CD4-positive, alpha-beta T cell treated with Interferon gamma for 1 hour (primary cell): ENCODE data around the gene EXTL1.
A peak's percentile ranks its signal among the peaks of the same experiment; 100 is the strongest.

Experiments
- DNase-seq: peaks from one replicate; pipeline ENCODE4 v3.0.0-alpha.2; 2020

EXTL1 gene

DNA sequence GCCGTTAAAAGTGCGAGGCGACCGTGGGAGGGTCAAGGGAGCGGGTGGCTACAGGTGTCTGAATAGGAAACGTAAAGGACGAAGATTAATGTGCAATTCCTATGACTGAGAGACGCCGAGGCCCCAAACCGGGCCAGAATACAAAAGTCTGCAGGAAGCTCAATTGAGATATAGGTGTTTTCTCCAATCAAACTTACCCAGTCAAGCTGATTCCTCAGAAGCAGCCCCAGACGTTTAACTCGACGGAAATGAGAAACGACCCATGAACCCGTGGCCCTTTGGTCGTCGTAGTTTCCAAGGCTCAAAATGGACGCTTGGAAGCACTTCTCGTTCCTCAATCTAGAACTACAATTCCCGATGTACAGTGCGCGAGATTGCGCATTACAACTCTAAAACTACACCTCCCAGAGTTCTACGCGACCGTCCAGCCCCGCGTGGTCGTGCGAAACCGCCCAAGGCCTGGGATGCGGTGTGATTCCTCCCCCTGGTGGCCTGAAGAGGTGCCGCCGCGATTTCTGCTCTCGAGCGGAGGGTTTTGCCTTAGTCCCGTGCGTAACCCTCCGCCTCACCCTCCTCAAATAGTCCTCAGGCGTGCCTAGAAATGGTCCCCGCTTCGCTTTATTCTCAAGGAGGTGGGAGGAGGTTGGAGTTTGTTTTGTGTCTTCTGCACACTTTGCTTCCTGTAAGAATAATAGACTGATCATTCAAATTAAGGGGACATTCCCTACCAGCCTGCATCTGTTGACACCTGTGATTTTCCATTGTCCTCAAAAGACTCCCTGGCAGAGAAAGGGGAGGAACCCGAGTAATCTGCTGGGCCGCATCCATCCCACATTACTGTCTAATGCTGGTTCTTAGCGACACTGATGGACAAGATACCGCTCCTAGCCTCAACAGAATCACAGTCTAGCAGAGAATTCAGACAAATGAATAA, 23.5 kb upstream of the EXTL1 start, which contains the start of gene PAFAH2:
TSS of gene PAFAH2 (minus strand) at position 236 of the 934 bp plus-strand sequence. CDS start 7,247 bp downstream, outside the sequence.
- peak; percentile 97 for DNase-seq

DNA sequence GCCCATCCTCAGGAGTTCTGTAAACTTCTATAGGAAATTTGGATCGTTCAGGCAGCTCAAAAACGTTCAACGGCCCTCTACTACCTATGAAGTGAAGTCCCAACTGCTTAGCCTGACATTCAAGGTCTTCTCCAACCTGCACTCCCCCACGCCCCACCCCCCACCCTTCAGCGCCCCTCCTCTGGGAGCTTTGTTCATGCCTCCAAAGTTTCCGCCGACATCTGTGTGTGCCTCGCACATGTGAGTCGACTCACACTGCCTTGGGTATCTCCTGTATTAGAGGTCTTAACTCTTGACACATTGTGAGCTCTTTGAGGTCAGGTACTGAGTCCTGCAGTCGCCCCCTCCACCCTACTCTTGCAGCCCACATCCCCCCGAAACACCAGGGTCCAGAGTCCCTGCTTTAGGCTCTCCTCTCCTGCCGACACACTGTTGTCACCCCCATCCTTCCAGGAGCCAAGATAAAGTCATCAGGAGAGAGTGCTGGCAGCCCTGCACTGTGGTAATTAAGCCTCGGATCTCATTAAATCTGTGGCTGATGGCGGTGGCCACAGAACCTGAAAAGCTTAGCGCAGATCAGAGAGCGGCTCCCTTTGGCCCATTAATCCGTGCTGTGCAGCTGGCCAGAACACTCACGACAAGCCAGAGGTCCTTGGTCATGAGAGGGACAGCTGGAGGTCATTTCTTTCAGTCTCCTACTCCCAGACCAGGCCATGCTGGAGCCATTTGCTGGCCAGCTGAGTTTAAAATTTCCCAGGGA, 22.4 kb upstream of the EXTL1 start:
- DNase-seq, result no peak

DNA sequence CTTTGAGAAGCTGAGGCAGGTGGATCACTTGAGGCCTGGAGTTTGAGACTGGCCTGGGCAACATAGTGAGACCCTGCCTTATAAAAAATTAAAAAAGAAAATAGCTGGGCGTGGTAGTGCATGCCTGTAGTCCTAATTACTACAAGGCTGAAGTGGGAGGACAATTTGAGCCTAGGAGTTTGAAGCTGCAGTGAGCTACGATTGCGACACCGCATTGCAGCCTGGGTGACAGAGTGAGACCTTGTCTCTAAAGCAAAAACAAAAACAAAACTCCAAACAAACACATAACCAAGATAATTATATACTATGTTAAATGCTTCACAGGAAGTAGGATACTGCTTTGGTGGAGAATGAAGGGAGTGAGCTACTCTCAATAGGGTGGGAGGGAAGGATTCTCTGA, 18.3 kb upstream of the EXTL1 start:
- DNase-seq, result no peak

DNA sequence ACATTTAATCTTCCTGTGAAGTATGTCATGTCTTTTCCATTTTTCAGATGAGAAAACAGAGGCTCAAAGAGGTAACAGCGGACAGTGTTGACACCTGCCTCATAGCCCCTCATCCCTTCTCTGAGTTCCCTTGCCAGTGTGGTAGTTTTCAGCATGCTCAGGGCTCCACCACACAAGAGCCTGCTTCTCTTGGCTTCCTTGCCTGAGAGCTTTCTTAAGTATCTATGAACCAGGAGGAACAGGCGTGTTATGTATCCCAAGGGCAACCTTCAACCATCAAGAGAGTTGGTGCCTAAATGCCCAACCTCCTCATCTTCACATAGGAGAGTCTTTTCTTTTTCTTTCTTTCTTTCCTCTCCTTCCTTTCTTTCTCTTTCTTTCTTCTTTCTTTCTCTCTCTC, 17.8 kb upstream of the EXTL1 start:
- DNase-seq, result no peak

DNA sequence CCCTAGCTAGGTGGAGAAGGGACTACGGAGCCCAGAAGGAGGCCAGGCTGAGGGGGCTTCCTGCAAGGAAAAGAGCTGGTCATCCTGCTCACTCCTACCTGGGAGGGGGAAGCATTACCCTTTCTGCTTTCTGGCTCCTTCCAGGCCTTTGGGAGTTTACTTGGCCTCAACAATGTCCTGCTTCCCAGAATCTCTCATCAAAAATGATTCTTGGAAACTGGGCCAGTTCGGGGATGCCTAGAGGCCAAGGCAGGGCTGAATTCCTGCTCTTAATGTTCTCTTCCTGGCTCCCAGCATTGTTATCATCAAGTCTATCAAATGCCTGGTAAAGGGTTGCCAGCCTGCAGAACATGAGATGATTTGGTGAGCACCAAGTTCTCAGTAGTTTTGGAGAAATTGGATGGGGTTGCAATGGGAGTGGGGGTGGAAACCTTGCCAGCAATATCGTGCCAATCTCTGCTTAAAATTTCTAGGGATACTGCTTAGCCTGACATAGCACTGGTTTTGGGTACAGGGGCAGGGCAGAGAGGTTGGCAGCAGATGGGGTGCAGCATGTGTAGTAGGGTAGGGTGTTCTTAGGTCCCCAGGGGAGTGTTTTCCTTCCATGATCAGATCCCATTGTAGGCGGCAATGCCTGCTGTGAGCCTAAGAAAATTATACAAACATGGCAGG, 16.0 kb upstream of the EXTL1 start:
- no peak for DNase-seq

DNA sequence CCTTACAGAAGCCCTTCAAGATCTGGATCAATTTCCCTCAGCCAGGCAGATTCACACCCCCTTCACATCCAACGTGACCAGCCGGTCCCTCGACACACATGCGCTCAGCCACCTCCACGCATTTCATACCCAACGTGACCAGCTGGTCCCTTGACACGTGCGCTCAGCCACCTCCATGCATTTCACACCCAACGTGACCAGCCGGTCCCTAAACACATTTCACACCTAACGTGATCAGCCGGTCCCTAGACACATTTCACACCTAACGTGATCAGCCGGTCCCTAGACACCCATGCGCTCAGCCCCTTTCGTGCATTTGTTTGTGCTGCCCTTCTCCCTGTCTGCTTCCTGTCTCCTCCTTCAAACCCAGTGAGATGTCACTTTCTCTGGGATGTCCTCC, 14.9 kb upstream of the EXTL1 start:
- no peak for DNase-seq

DNA sequence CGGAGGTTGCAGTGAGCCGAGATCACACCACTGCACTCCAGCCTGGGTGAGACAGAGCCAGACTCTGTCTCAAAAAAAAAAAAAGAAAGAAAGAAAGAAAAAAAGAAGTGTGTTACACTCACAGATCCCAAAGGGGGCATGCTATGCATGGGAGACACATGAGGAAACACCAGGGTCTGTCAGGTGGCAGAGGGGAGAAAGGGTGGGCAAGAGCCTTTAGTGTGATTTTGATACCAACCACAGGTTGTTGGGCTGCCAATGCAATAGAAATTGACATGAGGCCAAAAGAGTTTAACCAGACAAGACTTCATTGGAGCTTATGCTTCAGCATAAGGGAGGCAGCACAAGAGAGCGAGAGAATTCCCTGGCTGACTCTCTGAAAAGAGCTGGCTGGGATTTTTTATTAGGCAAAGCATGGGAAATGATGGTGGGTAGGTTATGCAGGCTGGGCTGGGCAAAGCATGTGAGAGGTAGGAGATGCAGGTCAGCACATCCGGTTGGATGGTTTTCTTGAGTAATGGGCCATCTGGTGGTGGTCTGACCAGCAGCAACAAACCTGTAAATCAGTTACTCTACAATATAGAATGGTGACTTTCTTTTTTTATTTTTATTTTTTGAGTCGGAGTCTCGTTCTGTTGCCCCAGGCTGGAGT, 11.7 kb upstream of the EXTL1 start:
- no peak for DNase-seq

DNA sequence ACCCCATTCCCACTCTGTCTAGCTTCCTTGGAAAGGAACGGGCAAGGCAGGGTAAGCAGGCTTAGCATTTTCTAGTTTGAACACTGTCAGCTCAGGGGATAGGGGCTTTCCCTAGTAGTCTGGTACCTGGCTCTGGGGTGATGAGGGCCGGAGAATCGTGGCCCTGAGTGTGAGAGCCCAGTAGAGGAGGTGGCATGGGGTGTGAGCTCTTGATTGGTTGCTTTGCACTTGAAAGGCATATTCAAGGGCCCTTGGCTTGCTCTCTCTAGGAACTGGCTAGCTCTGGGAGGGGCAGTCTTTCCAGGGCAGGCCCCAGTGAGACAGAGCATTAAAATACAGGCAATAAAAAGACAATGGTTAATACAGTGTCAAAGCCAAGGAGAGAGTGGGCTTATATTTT, 10.8 kb upstream of the EXTL1 start:
- no peak for DNase-seq

DNA sequence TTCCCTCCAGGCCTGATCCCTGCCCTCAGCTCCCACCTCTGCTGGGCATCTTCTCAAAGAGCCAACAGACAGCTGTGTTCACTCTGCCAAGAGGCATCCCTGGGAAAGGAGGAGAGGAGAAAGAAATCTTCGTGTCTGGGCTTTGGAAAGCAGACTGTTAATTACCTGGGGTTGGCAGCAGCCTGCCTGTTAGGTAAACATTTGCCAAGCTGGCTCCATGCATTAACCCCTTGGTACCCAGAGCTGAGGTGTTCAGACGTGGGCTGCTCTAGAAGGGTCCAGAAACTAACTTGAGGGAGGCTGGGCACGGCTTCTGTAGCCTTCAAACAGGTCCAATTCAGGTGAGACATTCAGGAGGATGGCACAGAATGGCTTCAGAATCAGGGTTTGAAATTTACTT, 8.7 kb upstream of the EXTL1 start:
- no peak for DNase-seq

DNA sequence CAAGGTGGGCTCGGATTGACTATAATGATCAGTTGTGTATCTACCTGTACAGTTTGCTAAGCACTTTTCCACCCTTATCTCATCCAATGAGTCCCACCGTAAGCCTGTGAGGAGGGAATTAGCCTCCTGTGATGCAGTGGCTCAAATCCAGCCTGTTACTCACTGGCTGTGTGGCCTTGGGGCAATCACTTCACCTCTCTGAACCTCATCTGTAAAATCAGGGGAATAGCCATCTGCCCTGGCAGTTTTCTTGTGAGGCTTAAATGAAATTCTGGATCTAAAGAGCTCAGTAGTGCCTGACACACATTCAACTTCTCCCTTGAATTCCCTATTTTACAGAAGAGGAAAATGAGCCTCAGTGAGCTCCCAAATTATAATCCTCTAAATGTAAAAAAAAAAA, 7.4 kb upstream of the EXTL1 start:
- no peak for DNase-seq

DNA sequence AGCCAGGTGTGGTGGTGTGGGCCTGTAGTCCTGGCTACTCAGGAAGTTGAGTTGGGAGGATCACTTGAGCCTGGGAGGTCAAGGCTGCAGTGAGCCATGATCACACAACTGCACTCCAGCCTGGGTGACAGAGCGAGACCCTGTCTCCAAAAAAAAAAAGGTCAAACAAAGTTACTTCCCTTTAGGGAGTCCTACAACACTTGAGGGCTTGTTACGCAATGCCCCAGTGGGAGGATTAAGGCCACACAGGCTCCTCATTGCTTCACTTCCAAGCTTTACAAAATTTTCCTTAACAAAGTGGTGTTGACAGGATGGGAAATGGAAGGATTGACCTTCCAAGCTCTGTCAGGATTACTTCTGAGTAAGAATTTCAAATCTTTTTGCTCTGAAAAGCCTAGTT, 6.2 kb upstream of the EXTL1 start:
- no peak for DNase-seq

DNA sequence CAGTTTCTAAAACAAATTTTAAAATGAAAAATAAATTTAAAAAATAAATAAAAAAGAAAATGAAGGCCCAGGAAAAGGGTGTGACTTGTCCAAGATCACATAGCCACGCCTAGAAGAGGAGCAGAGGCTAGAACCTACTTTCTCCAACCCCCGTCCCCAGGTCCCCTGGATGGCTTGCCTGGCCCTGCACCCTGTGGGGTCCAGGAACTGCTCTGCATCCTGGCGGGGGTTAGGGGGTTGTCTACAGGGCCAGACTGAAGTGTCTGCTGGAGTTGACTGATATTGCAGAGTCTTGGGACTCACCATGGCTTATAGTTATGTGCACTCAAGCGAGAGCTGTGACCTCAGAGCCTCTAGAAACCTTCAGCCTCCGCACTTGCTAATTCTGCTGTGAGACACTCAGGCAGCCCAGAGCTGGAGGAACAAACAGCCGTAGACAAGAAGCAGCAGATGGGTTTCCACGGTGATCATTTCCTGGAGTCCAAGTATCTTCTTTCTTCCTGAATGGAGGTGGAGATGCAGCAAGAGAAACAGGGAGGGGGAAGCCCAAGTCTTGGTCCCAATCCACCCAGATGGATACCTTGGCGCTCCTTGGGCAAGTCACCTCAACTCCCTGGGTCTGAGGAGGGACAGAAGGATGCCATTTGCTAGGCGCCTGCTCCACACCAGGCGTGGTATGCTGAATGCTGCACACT, 5.2 kb upstream of the EXTL1 start:
- DNase-seq, result no peak

DNA sequence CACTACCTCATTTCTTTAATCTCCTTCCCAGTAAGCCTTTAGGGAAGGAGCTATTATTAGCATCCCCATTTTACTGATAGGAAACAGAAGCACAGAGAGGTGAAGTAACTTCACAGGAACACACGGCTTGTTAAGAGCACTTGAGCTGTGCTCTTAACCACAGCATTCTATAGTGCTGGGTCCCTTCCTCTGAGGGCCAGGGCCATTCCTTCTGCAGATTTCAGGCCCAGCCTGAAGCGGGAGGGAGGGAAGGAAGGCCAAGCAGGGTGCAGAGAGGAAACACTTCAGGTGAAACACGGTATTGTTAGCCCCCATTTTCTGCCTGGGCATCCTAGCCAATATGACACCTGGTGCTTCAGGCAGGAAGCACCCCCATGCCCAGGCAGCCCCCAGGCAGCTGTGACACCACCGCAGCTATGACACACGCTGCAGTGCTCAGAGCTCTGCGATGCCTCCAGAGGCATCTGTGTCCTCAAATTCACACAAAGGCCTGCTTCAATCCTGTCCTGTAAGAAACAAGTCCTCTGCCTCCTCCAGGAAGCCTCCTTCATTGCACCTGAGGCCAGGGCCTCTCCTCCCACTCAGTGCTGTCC, 4.5 kb upstream of the EXTL1 start:
- DNase-seq, result no peak

DNA sequence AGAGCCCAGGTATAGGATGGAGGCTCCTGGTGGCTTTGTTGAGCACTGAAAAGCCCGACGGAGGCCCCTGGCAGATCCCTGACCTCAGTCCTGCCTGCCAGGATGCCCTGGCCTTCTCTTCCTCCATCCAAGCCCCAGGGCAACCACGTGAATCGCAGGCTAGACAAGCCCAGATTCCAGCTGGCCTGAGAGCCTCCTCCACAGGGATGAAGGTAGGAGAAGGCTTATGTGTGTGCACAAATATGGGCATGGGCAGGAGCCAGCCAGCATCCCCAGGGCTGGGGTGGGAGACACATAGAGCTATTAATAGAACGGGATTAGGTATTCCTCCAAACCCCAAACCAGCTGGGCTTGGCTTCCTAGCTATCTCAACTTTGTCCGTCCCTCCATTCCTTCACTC, 4.0 kb upstream of the EXTL1 start:
- no peak for DNase-seq

DNA sequence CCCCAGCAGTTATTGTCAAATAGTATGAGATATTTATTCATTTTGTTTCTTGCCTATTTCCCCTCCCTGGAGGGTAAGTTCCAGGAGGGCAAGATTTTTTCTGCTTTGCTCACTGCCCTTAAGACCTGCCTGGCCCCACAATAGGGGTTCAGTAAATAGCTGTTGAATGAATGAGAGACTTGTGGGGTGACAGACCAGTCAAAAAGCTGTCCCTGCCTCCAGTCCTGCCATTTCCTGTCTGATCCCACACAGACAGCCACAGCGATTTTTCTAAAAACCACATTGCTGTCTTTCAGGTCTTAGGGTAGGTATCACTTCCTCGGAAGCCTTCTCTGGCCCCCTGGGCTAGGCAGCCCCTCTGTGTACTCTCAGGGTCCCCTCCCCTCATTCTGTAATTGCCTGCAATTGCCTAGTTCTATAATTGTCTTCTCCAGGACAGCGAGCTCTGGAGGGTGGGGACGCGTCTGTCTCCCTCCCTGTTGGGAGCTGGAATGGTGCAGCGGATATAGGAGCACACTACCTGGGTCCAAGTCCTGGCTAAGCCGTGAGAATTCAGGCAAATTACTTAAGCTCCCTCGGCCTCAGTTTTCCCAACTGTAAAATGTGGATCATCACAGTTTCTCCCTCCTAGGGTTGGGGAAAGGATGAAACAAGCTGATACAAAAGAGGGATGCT, 1.8 kb upstream of the EXTL1 start:
- no peak for DNase-seq

DNA sequence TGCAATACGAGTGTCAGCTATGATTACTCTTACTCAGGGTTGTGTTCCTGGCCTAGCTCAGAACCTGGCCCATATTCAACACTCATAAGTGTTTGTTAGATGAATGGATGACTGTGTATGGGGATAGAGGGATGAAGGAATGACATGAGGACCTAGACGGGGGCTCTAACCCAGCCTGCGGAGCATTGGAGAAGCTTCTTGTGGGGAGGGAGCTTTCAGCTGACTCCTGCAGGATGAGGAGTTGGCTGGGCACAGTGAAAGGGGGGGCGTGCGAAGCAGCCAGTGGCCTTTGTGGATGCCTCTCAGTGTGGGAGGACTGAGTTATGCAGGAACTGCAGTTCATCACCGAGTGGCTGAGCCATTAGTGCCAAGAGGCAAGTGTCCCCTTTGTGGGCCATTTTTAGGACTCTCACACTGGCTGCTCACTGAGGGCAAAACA, 1.2 kb upstream of the EXTL1 start:
- no peak for DNase-seq

DNA sequence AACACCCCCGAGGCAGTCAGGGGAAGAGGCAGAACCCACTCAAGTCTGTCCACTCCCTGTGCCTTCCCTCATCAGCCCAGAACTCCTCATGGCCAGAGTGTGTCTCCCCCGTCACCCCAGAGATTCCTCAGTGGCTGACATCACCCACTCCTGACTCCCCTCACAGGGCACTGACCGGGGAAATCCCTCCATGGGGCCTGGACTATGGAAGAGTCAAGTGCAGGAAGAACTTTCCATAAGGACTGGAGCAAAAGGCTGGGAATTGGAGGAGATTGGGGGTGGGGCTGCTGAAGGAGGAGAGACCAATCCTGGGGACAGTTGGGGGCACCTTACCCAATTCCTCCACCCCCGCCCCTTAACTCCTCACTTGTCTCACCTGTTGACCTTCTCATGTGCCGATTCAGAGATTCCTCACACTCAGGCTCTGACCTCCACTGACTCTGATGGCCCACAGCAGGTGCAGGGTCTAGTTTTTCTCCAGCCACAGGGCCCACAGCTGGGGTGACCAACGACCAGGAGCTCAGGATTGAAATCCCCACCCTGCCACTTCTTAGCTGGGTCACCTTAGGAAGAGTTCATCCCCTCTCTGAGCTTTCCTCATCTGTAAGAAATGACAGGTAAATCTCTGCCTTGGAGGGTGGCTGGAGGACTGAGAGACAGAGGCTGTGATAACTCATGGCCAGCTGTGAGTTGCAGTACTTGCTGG, 481 bp upstream of the EXTL1 start:
- no peak for DNase-seq

DNA sequence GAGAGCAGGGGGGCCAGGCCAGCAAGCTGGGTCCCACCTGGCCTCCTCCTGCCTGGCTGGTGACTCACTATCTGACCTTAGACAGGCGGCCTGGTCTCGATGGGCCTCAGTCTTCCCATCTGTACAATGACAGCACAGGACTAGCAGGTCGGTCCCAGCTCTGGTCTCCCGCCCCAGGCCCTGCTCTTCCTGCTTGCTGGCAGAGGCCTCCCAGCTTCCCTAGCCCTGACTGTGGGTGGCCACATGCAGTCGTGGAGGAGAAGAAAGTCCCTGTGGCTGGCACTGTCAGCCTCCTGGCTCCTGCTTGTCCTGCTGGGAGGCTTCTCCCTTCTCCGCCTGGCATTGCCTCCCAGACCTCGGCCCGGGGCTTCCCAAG, 817 bp downstream of the EXTL1 start:
- no peak for DNase-seq

DNA sequence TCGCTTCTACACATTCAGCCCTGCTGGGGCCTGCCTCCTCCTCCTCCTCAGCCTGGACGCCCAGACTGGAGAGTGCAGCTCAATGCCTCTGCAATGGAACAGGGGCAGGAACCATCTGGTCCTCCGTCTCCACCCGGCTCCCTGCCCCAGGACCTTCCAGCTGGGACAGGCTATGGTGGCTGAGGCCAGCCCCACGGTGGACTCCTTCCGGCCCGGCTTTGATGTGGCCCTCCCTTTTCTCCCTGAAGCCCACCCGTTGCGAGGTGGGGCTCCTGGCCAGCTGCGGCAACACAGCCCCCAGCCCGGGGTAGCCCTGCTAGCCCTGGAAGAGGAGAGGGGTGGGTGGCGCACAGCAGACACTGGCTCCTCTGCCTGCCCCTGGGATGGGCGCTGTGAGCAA, 1.4 kb downstream of the EXTL1 start:
- no peak for DNase-seq

DNA sequence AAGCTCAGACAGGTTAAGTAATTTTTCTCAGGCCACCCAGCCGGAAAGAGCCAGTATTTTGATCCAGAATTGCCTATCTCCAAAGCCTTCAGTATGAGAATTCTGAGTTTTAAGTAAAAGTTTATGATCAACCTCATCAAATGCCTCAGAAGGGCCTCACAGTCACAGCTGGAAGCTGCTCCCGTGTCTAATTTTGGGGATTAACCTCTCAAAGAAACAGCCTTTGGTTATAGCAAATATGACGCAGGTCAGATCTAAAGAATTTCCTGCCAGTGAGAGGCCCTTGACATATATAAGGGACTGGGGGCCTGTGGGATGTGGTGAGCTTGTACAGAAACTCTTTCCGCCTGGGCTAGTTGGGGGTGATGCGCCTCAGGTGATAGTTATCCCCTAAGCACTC, 2.3 kb downstream of the EXTL1 start:
- DNase-seq, result no peak

DNA sequence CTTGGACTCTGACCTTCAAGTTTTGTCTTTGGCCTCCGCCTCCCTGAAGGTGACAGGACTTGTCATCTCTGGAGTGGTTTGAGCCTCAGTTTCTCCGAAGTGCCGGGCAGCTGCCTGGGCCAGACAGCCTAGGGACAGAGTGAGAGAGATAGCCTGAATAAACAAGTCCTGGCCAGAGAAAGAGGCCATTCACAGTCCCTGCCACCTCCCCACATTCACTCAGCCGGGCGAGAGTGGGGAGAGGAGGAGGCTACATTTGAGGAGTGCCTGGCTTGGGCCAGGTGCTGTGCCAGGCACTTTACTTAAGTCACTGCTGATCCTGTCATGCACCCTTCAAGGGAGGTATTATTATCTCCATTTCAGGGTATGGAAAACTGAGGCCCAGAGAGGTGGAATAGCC, 3.5 kb downstream of the EXTL1 start:
- no peak for DNase-seq
